ENCODE measurements around the gene FAM83G.
"Not testable (repeated sequence)": the region's sequence is repeated elsewhere in the genome, so short reads cannot be mapped to it uniquely, and the experiment has no call there.

Gene FAM83G

GRCh38 chr17:19023209-19023999, 18.8 kb upstream of the FAM83G start:
- no peak for DNase-seq

- DNase-seq, result no peak
Measured at GRCh38 chr17:19022747-19023146, 18.2 kb upstream of the FAM83G start.

- DNase-seq, result no peak
Measured at GRCh38 chr17:19022128-19022527, 17.6 kb upstream of the FAM83G start.

DNA sequence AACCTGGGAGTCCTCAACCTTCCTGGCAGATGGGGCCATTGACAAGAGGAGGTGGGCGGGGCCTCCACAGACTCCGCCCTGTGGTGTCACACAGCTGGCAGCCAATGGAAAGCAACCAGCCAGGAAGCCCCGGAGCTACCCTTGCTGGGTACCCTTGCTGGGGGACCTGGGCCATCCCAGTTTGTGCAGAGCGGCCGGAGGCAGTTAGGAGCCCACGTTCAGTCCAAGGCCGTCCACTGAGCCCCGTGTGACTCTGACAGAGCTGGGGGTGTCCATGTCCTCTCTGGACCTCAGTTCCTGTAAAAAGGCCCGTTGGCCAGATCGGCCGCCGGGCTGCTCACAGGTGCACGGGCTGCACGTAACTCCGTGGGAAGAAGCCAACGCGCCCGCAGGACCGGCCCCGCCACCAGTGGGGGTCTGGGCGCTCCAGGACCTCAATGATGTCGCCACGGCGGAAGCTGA, 17.1 kb upstream of the FAM83G start:
- DNase-seq, result no peak

DNA sequence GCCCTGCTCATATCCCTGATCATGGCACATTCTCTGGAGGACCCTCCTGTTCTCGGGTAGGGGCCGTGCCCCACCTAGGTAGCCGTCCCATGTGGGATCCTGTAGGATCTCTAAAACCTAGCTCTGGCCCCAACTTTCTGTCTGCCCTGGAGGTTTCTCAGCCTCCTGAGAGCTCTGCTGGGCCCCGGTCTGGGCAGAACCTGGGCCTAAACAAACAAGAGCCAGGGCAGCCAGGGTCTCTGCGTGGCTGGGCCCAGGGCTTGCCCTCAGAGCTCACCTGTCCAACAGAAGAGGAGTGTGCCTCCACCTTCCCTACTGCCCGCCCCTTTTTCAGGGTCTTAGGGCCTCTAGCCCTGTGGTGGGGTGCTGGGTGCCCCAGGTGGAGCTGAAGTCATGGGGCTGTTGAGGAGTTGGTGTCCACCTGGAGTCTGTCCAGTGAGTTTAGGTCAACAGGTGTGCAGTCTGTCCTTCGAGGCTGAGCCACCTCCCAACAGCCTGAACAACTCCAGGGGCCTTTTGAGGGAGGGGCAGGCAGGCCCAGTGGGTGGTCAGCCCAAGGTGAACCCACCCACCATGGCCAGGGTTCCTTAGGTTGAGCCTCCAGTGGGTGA, 16.6 kb upstream of the FAM83G start:
- DNase-seq, result not testable (repeated sequence)

- no peak for DNase-seq
Measured at GRCh38 chr17:19020016-19020415, 15.5 kb upstream of the FAM83G start.

DNA sequence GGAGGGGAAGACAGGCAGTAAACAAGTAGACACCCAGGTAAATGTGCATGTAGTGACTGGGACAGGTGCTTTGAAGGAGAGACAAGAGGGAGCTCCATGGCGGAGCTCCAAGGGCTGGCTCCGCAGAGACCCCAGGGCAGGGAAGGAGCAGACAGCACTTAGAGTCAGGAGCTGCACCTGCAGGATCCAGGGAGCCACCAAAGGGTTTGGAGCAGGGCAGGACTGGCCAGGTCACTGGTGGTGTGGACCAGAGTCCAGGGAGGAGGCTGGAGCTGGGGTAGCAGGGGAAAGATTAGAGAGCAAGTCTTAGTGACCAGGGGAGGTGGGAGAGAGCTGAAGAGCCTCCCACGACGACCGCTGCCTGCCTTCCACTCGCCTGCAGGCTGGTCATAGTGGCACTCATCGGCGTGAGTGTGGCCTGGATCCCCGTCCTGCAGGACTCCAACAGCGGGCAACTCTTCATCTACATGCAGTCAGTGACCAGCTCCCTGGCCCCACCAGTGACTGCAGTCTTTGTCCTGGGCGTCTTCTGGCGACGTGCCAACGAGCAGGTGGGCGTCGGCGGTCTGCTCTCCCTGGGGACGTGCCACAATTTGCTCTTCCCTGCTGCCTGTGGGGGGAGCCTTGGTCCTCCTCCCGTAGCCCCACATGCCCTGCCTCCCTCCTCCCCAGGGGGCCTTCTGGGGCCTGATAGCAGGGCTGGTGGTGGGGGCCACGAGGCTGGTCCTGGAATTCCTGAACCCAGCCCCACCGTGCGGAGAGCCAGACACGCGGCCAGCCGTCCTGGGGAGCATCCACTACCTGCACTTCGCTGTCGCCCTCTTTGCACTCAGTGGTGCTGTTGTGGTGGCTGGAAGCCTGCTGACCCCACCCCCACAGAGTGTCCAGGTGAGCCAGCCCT, 14.7 kb upstream of the FAM83G start:
- no peak for DNase-seq

DNA sequence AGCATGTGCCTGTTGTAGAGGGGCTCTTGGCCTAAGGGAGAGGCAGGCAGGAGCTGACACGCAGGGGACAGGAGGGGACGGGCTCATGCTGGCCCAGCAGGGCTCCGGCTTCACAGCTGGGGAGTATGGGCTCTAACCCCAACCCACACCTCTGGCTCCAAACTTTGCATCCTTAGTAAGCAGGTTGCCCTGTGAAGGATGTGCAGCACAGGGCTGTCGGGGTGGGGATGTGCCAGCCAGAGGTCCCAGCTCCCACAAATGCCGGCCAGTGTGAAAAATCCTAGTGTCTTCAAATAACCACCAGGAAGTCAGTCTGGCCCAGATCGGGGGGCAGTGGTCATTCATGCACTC, 14.0 kb upstream of the FAM83G start:
- no peak for DNase-seq

DNA sequence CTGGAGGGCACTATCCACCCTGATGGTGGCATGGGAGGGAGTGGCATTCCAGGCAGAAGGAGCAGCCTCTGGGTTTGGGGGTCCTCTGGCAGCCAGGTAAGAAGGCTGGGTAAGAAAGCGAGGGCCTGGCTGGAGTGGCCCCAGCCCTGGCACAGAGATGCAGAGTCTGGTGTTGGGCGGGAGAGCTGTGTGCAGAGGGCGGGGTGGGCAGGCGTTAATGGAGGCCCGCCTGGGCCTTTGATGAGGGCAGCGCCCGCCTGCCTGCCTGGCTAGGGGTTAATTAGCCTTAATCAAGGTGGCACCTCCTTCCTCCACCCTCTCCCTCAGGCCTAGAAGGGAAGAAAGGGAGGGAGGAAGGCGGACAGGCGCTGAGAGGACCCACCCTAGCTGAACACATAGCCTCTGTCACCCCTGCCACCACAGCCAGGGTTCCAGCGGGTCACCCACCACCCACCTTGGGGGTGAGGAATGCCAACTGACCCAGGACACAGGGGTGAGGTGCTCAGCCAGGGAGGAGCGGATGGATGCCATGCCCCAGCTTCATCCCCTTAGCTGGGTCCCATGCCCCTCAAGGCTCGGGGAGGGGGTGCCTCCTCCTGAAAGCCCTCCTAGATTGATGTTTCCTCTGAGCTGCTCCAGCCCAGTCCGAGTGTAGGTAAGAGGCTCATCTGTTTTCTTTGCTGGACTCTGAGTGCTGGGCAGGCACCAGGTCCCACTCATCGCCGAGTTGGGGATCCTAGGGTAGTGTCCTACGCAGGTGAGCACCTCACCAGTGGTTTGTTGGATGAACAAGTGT, 13.4 kb upstream of the FAM83G start:
- no peak for DNase-seq

GRCh38 chr17:19017401-19017800, 12.8 kb upstream of the FAM83G start:
- DNase-seq, result no peak

GRCh38 chr17:19016881-19017280, 12.3 kb upstream of the FAM83G start:
- no peak for DNase-seq

DNA sequence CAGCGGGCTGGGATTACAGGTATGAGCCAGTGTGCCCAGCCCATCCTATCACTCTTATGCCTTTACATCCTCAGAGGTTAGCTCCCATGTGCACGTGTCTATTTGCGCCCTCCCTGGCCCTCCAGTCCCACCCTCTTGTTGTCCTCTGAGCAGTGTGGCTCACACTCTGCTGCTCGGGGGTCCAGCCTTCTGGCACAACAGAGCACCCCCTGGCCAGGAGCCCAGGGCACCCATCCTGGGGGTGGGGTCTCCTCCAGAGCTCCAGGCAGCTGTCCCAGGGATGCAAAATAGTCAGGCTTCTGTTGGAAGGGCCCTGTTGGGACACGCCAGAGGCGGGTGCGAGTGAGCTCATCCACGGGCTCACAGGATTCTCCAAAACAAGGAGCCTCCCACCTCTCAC, 11.7 kb upstream of the FAM83G start:
- no peak for DNase-seq

DNA sequence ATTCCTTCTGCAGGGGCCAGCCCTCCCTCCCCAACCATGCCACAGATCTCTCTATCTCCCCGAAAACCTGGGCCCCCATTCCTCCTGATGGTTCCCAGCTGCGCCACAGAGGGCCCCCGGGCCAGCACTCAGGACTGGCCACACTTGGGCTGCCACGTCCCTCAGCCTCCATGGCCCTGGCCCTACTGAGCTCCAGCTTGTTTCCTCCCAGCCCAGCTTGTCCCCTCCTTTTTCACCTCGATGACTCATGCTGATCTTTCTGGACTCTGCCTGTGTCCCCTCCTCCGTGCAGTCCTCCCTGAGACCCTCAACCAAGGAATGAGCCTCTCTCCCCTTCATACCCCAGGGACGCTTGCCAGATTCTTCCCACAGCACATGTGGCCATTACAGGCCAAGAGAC, 10.9 kb upstream of the FAM83G start:
- DNase-seq, result no peak

DNA sequence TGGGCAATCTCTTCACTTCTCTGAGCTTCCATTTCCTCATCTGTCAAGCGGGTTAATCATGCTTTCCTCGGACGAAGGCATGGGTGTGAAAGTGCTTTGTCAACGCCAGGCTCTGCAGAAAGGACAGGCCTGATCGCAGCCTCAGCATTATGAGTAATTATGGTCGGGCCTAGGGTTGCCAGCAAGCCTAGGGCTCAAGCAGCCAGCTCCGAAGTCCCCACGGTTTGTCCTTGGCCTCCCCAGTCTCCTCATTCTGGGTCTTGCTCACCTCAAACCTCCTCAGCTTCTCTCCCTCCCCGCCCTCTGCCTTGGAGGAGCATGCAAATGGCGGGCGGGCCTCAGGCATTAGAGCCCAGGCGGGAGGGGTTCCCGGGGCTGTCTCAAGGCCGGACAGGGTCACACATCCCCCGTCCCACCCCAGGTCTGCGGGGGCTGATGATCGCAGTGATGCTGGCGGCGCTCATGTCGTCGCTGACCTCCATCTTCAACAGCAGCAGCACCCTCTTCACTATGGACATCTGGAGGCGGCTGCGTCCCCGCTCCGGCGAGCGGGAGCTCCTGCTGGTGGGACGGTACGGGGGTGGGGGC, 10.2 kb upstream of the FAM83G start:
- no peak for DNase-seq

GRCh38 chr17:19013806-19014627, 9.5 kb upstream of the FAM83G start:
- DNase-seq, result no peak

DNA sequence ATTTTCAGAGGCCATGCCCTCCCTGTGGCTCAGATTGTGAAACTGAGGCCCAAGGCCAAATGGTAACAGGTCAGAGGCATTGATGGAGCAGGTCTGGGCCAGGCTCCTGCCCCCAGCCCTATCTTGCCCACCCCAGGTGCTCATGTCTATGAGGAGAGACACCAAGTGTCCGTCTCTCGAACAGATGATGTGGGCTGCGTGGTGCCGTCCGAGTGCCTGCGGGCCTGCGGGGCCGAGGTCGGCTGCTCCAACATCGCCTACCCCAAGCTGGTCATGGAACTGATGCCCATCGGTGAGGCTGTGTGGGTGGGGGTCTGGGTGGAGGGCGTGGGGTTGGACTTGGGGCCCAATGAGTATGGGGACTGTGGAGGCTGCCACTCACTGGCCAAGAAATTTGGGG, 8.7 kb upstream of the FAM83G start:
- no peak for DNase-seq

GRCh38 chr17:19012171-19013080, 7.9 kb upstream of the FAM83G start:
- DNase-seq, result no peak

GRCh38 chr17:19011581-19011980, 7.0 kb upstream of the FAM83G start:
- no peak for DNase-seq

GRCh38 chr17:19010729-19011505, 6.4 kb upstream of the FAM83G start:
- DNase-seq, result no peak

- DNase-seq, result no peak
Measured at GRCh38 chr17:19009970-19010369, 5.4 kb upstream of the FAM83G start.
